ENCODE results near the gene PEMT.

Gene PEMT

GRCh38 chr17:17511881-17512858 is 79.3 kb downstream of the PEMT start:
- Histone ChIP-seq H3K36me3 (ENCODE audit: control insufficient read depth in 2 of 2, insufficient read depth in 1 of 2, low read length in 2 of 2) (no peaks in the 10 kb centered on the region), H3K27ac (ENCODE audit: extremely low read depth, low read depth, low read length) (no peak overlapping the region), H3K4me1 (ENCODE audit: control insufficient read depth, insufficient read depth, low read length) (no peaks in the 10 kb centered on the region), H3K4me3 (ENCODE audit: low read depth, low read length) (no peak overlapping the region), H3K9me3 (ENCODE audit: control insufficient read depth, insufficient read depth, low read depth, low read length) (no peaks in the 10 kb centered on the region)
- CTCF ChIA-PET, result interaction anchor here (0.6 to 4.8 kb wide), 6 partner anchors 11 to 238 kb away, joined by 3 to 19 read pairs (median 4); partner anchors contain the start of gene RASD1
- TF ChIP-seq REST (tag by site-specific recombination; IDR thresholded peaks at IDR 0.05) (no peak), YY2 (tag by site-specific recombination; IDR thresholded peaks at IDR 0.05) (no peak), ZNF248 (tag by site-specific recombination; IDR thresholded peaks at IDR 0.05) (no peak), ZIC2 (tag by site-specific recombination; IDR thresholded peaks at IDR 0.05) (peak; percentile 59), ZNF664 (tag by site-specific recombination; IDR thresholded peaks at IDR 0.05) (no peak), OSR2 (tag by site-specific recombination; IDR thresholded peaks at IDR 0.05) (0 out of 2 replicates have a peak, but pooled peaks have one; percentile 26), SCRT2 (tag by site-specific recombination; IDR thresholded peaks at IDR 0.05) (peak; percentile 32; the same call in 1 of the 2 replicates), ZNF596 (tag by site-specific recombination; IDR thresholded peaks at IDR 0.05) (no peak), ZNF785 (tag by site-specific recombination; IDR thresholded peaks at IDR 0.05) (no peak)
- TF ChIP-seq, protein P1, sequence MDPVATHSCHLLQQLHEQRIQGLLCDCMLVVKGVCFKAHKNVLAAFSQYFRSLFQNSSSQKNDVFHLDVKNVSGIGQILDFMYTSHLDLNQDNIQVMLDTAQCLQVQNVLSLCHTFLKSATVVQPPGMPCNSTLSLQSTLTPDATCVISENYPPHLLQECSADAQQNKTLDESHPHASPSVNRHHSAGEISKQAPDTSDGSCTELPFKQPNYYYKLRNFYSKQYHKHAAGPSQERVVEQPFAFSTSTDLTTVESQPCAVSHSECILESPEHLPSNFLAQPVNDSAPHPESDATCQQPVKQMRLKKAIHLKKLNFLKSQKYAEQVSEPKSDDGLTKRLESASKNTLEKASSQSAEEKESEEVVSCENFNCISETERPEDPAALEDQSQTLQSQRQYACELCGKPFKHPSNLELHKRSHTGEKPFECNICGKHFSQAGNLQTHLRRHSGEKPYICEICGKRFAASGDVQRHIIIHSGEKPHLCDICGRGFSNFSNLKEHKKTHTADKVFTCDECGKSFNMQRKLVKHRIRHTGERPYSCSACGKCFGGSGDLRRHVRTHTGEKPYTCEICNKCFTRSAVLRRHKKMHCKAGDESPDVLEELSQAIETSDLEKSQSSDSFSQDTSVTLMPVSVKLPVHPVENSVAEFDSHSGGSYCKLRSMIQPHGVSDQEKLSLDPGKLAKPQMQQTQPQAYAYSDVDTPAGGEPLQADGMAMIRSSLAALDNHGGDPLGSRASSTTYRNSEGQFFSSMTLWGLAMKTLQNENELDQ (tag by site-specific recombination; IDR thresholded peaks at IDR 0.05; ENCODE audit: low read depth), result no peak
- POLR2A ChIA-PET, result interaction anchor here (0.6 to 1.6 kb wide), 3 partner anchors 16 to 379 kb away, joined by 5 to 13 read pairs (median 5); partner anchors contain the start of genes PEMT and RASD1

GRCh38 chr17:17511293-17511741 is 80.2 kb downstream of the PEMT start:
- POLR2A ChIA-PET, result interaction anchor here (0.6 to 2.8 kb wide), 2 partner anchors 15 to 379 kb away, joined by 5 to 13 read pairs; partner anchors contain the start of gene RASD1
- no peak for TF ChIP-seq ZBTB7A (tag by site-specific recombination; IDR thresholded peaks at IDR 0.05; ENCODE audit: low read depth)
- TF ChIP-seq ZNF211 (tag by site-specific recombination; IDR thresholded peaks at IDR 0.05; ENCODE audit: low read depth), result no peak

More at GRCh38 chr17:17511293-17511741, 80.2 kb downstream of the PEMT start:
- CTCF ChIA-PET, result interaction anchor here (0.6 to 4.8 kb wide), 4 partner anchors 12 to 156 kb away, joined by 3 to 19 read pairs (median 5); partner anchors contain the start of gene RASD1
- no peaks in the 10 kb centered on the region for H3K36me3 ChIP-seq (ENCODE audit: control insufficient read depth in 2 of 2, insufficient read depth in 1 of 2, low read length in 2 of 2)
- no peaks in the 10 kb centered on the region for H3K4me1 ChIP-seq (ENCODE audit: control insufficient read depth, insufficient read depth, low read length)
- H3K9me3 ChIP-seq (ENCODE audit: control insufficient read depth, insufficient read depth, low read depth, low read length), result no peaks in the 10 kb centered on the region
- no peak overlapping the region for H3K4me3 ChIP-seq (ENCODE audit: low read depth, low read length)
- no peak overlapping the region for H3K27ac ChIP-seq (ENCODE audit: extremely low read depth, low read depth, low read length)

Measured in HEK293 (cell line).